Endothelial cell of umbilical vein (primary cell): Measurements from ENCODE around the gene APOF. TPM values are rescaled to one million over a fixed set of nuclear protein-coding genes. Genes with fewer than 3 reads are reported as not detected.

ENCODE experiments used
- BruUV-seq: library from RNA; stranded (reverse); fragments of 400-500 nt; replicated peaks from 2 replicates; lab custom pipeline; 2021; lab: Mats Ljungman, UMichigan
- CTCF ChIA-PET: fragments of 300-600, 350-600 bp; sonication (Branson Sonifier 250); formaldehyde crosslinking; loops from one replicate; lab custom pipeline; 2021; ENCODE audit warnings: antibody characterized with exemption, inconsistent platforms; lab: Charles Lee
- POLR2A ChIA-PET: fragments of 300-600, 350-600 bp; sonication (Branson Sonifier 250); formaldehyde crosslinking; loops from one replicate; lab custom pipeline; 2021; ENCODE audit warnings: antibody characterized with exemption, inconsistent platforms; lab: Charles Lee
- DNase-seq: peaks from one replicate; pipeline ENCODE4 v3.0.0-alpha.2; 2011; ENCODE audit warnings: low read depth, low spot score
- FAIRE-seq: peaks from 2 replicates; lab custom pipeline; 2011; peaks lifted over from hg19 to GRCh38; lab: Jason Lieb, UNC
- H2AFZ ChIP-seq: 2 replicates; pipeline ENCODE4 v1.6.0; 2012; ENCODE audit warnings: low read depth, low read length, control low read depth, inconsistent platforms
- H3K27ac ChIP-seq: 2 replicates; pipeline ENCODE4 v1.5.1; 2011; ENCODE audit warnings: low read depth, mild to moderate bottlenecking, control low read depth, low read length, moderate library complexity; ENCODE audit not compliant: insufficient read depth
- H3K27me3 ChIP-seq, 2 experiments: 2 replicates each; pipeline versions ENCODE4 v1.6.0 to v1.6.1; 2011; ENCODE audit warnings: low read length in 2 of 2, mixed read lengths in 1 of 2; ENCODE audit not compliant: control insufficient read depth in 2 of 2, insufficient read depth in 2 of 2
- H3K36me3 ChIP-seq, 2 experiments: 2 replicates in 1 of 2; 3 replicates in 1 of 2; pipeline ENCODE4 v1.5.1; 2011; ENCODE audit warnings: low read length in 2 of 2, mild to moderate bottlenecking in 1 of 2, moderate library complexity in 1 of 2; ENCODE audit not compliant: control insufficient read depth in 2 of 2, insufficient read depth in 2 of 2; ENCODE audit errors: extremely low read depth in 1 of 2
- H3K4me1 ChIP-seq: 3 replicates; pipeline ENCODE4 v1.5.1; 2011; ENCODE audit warnings: mild to moderate bottlenecking, low read length; ENCODE audit not compliant: control insufficient read depth, insufficient read depth; ENCODE audit errors: extremely low read depth
- H3K4me2 ChIP-seq: 2 replicates; pipeline ENCODE4 v1.6.1; 2011; ENCODE audit warnings: low read length, control low read depth, mixed read lengths; ENCODE audit not compliant: insufficient read depth
- H3K4me3 ChIP-seq, 3 experiments: fragments of 200-600 bp in 1 of 3; sonication (generic), shearing (Covaris generic) in 1 of 3; replicated peaks in 1 of 3; 2 replicates each; pipeline ENCODE4 v1.5.1; 2011 to 2016; ENCODE audit warnings: control low read depth in 3 of 3, low read length in 3 of 3, mild to moderate bottlenecking in 2 of 3, inconsistent platforms in 1 of 3, low read depth in 1 of 3, moderate library complexity in 1 of 3; ENCODE audit not compliant: insufficient read depth in 1 of 3
- H3K79me2 ChIP-seq: 2 replicates; pipeline ENCODE4 v1.6.0; 2012; ENCODE audit warnings: low read length, inconsistent platforms; ENCODE audit not compliant: control insufficient read depth, insufficient read depth
- H3K9ac ChIP-seq: replicated peaks from 2 replicates; pipeline ENCODE3; 2011; ENCODE audit warnings: low read length, control low read depth; ENCODE audit not compliant: insufficient read depth; ENCODE audit errors: extremely low read depth
- H3K9me1 ChIP-seq: replicated peaks from 3 replicates; pipeline ENCODE4 v1.6.0; 2011; ENCODE audit warnings: mild to moderate bottlenecking, low read length; ENCODE audit not compliant: control insufficient read depth, insufficient read depth; ENCODE audit errors: extremely low read depth
- H3K9me3 ChIP-seq: replicated peaks from 2 replicates; pipeline ENCODE4 v1.5.1; 2012; ENCODE audit warnings: low read length, inconsistent platforms; ENCODE audit not compliant: control insufficient read depth, insufficient read depth
- H4K20me1 ChIP-seq: replicated peaks from 2 replicates; pipeline ENCODE3; 2011; ENCODE audit warnings: mild to moderate bottlenecking, low read length; ENCODE audit not compliant: control insufficient read depth, insufficient read depth; ENCODE audit errors: extremely low read depth
- EZH2 ChIP-seq: IDR thresholded peaks from 2 replicates; pipeline ENCODE4 v1.6.1; 2012; ENCODE audit warnings: borderline replicate concordance, low read depth, mild to moderate bottlenecking, moderate library complexity, low read length, inconsistent platforms; ENCODE audit not compliant: severe bottlenecking
- GATA2 ChIP-seq: IDR thresholded peaks from 2 replicates; pipeline ENCODE4 v1.7.0; 2011; ENCODE audit warnings: low read depth, mild to moderate bottlenecking, moderate library complexity, mixed read lengths, low read length; ENCODE audit not compliant: insufficient read length, insufficient read depth
- JUN ChIP-seq: IDR thresholded peaks from 2 replicates; pipeline ENCODE4 v1.6.1; 2011; ENCODE audit warnings: borderline replicate concordance, low read depth; ENCODE audit not compliant: insufficient read length, insufficient read depth
- MYC ChIP-seq: IDR thresholded peaks from one replicate; pipeline ENCODE4 v1.6.1; 2011; ENCODE audit warnings: mild to moderate bottlenecking, low read depth, low read length
- POLR2A ChIP-seq: IDR thresholded peaks from 2 replicates; pipeline ENCODE4 v1.6.1; 2012; ENCODE audit warnings: low read depth, mild to moderate bottlenecking, control low read depth, low read length
- POLR2AphosphoS5 ChIP-seq: IDR thresholded peaks from 2 replicates; pipeline ENCODE4 v1.6.1; 2012; ENCODE audit warnings: low read depth, mild to moderate bottlenecking, control low read depth, low read length, moderate library complexity; ENCODE audit not compliant: insufficient read depth
- dilution Hi-C: fragments of 300-500 bp; cut with MboI; formaldehyde crosslinking; loops from one replicate; pipeline ENCODE4 v1.15.0; 2019; ENCODE audit warnings: low sequenced_read_pairs; ENCODE audit not compliant: extremely low pct_ligation_motif_present
- intact Hi-C: fragments of 100-400 bp; cut with micrococcal nuclease; formaldehyde crosslinking; loops from one replicate; pipeline ENCODE4 v1.10.0; 2022
- polyA plus RNA-seq, 4 experiments: library from polyadenylated mRNA; depleted of rRNA in 3 of 4; stranded (reverse) in 3 of 4; unstranded in 1 of 4; fragments of >200 nt; gene quantifications; 2 replicates each; pipeline versions ENCODE4 v1.2.1 to v1.2.3, GENCODE V29; 2011 to 2012; ENCODE audit warnings: missing spikeins in 1 of 4
- small RNA-seq: library from RNA; depleted of rRNA; stranded (forward); fragments of <200 nt; gene quantifications from one replicate; pipeline ENCODE3, GENCODE V24; 2012; ENCODE audit warnings: low replicate concordance, low read depth; ENCODE audit not compliant: insufficient read depth, insufficient read length
- total RNA-seq: library from RNA; stranded (reverse); gene quantifications from 2 replicates; pipeline ENCODE4 v1.2.3, GENCODE V29; 2021
- TF ChIP-seq, protein P1 (sequence below): IDR thresholded peaks from 2 replicates; pipeline ENCODE4 v1.6.1; 2011; ENCODE audit not compliant: insufficient read depth, insufficient read length

Gene APOF
- total and polyA plus RNA-seq, 2 donors (not counting 3 experiments of a cell fraction or from before 2014, with no cell fraction given), result not detected

- Histone ChIP-seq H4K20me1 (no peaks in the 10 kb centered on the region), H3K4me1 (peaks cover 9% of the 10 kb centered on the region), H3K4me2 (no peak overlapping the region), H3K36me3 (peaks cover 8 to 10% of the 10 kb centered on the region in 2 experiments), H3K79me2 (peaks cover 13% of the 10 kb centered on the region), H3K9me3 (no peaks in the 10 kb centered on the region), H3K9ac (no peak overlapping the region), H3K9me1 (no peaks in the 10 kb centered on the region), H3K4me3 (no peak overlapping the region), H3K27me3 (no peaks in the 10 kb centered on the region), H3K27ac (no peak overlapping the region), H2AFZ (no peak overlapping the region)
- ChIA-PET POLR2A (no interaction called here), CTCF (interaction anchor here (1.5 kb wide), 1 partner anchor 122 kb away, joined by 4 read pairs; the partner anchor contains the start of gene SMARCC2)
- no TSS peak for BruUV-seq
- intact Hi-C loops, result no loop called here
- no peak for DNase-seq
- TF ChIP-seq POLR2AphosphoS5, result no peak
- no peak for TF ChIP-seq JUN
- no peak for TF ChIP-seq EZH2
- TF ChIP-seq POLR2A, result no peak
- TF ChIP-seq, protein P1, sequence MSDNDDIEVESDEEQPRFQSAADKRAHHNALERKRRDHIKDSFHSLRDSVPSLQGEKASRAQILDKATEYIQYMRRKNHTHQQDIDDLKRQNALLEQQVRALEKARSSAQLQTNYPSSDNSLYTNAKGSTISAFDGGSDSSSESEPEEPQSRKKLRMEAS, result no peak
- no peak for TF ChIP-seq GATA2
- TF ChIP-seq MYC, result no peak
- FAIRE-seq, result no peak
- dilution Hi-C loops, result no loop called here
Measured at GRCh38 chr12:56311003-56311402, 51.7 kb downstream of the APOF start.

Small RNAs within 50 kb of the gene (small RNA-seq; reads per million reads assigned to genes)
- gene RNU7-40P, result not detected

Other genes starting within 250 kb of the APOF start
- gene RPL41, start 246.2 kb downstream of the APOF start, total RNA-seq, result 3,212 and 3,428 TPM in 2 replicates
- gene RPL41, start 246.2 kb downstream of the APOF start, polyA plus RNA-seq, result 9,033 and 9,990 TPM in 2 replicates
- 8.7 and 10.1 TPM in 2 replicates for gene ZC3H10, start 244.6 kb downstream of the APOF start, total RNA-seq
- 2.6 and 3.0 TPM in 2 replicates for gene ZC3H10, start 244.6 kb downstream of the APOF start, polyA plus RNA-seq
- 133 and 161 TPM in 2 replicates for gene ESYT1, start 234.6 kb downstream of the APOF start, total RNA-seq
- 233 and 234 TPM in 2 replicates for gene ESYT1, start 234.6 kb downstream of the APOF start, polyA plus RNA-seq
- gene MYL6B, start 210.3 kb downstream of the APOF start, total RNA-seq, result 135 and 137 TPM in 2 replicates
- gene MYL6B, start 210.3 kb downstream of the APOF start, polyA plus RNA-seq, result 130 and 185 TPM in 2 replicates
- 2,364 and 2,543 TPM in 2 replicates for gene MYL6, start 204.5 kb downstream of the APOF start, total RNA-seq
- 6,581 and 8,470 TPM in 2 replicates for gene MYL6, start 204.5 kb downstream of the APOF start, polyA plus RNA-seq
- 117 and 121 TPM in 2 replicates for gene SMARCC2, start 173.4 kb downstream of the APOF start, total RNA-seq
- 51.1 and 51.9 TPM in 2 replicates for gene SMARCC2, start 173.4 kb downstream of the APOF start, polyA plus RNA-seq
- 80.1 and 88.3 TPM in 2 replicates for gene RNF41, start 140.9 kb downstream of the APOF start, total RNA-seq
- gene RNF41, start 140.9 kb downstream of the APOF start, polyA plus RNA-seq, result 203 and 241 TPM in 2 replicates
- 41.0 and 42.4 TPM in 2 replicates for gene NABP2, start 138.5 kb downstream of the APOF start, total RNA-seq
- gene NABP2, start 138.5 kb downstream of the APOF start, polyA plus RNA-seq, result 55.3 and 59.7 TPM in 2 replicates
- not detected in 2 replicates for gene SLC39A5, start 132.8 kb downstream of the APOF start, total RNA-seq
- gene SLC39A5, start 132.8 kb downstream of the APOF start, polyA plus RNA-seq, result 0.10 and 0.11 TPM in 2 replicates
- gene ANKRD52, start 104.5 kb downstream of the APOF start, total RNA-seq, result 62.0 and 66.3 TPM in 2 replicates
- 28.6 and 30.8 TPM in 2 replicates for gene ANKRD52, start 104.5 kb downstream of the APOF start, polyA plus RNA-seq
- 14.7 and 15.3 TPM in 2 replicates for gene COQ10A, start 95.9 kb downstream of the APOF start, total RNA-seq
- gene COQ10A, start 95.9 kb downstream of the APOF start, polyA plus RNA-seq, result 30.2 and 32.4 TPM in 2 replicates
- gene CS, start 62.5 kb downstream of the APOF start, total RNA-seq, result 296 and 312 TPM in 2 replicates
- 115 and 129 TPM in 2 replicates for gene CS, start 62.5 kb downstream of the APOF start, polyA plus RNA-seq
- gene CNPY2, start 46.9 kb downstream of the APOF start, total RNA-seq, result 166 and 183 TPM in 2 replicates
- 205 and 256 TPM in 2 replicates for gene CNPY2, start 46.9 kb downstream of the APOF start, polyA plus RNA-seq
- gene PAN2, start 28.9 kb downstream of the APOF start, total RNA-seq, result 21.5 and 24.4 TPM in 2 replicates
- 21.0 and 21.9 TPM in 2 replicates for gene PAN2, start 28.9 kb downstream of the APOF start, polyA plus RNA-seq
- not detected in 2 replicates for gene IL23A, start 24.0 kb downstream of the APOF start, total RNA-seq
- 0.12 TPM in 1 of 2 replicates, not detected in the other for gene IL23A, start 24.0 kb downstream of the APOF start, polyA plus RNA-seq
- gene STAT2, start 2.8 kb downstream of the APOF start, total RNA-seq, result 66.5 and 74.8 TPM in 2 replicates
- 58.5 and 62.8 TPM in 2 replicates for gene STAT2, start 2.8 kb downstream of the APOF start, polyA plus RNA-seq
- 28.2 and 28.4 TPM in 2 replicates for gene TIMELESS, start 86.6 kb upstream of the APOF start, total RNA-seq
- gene TIMELESS, start 86.6 kb upstream of the APOF start, polyA plus RNA-seq, result 3.6 and 6.1 TPM in 2 replicates
- not detected in 2 replicates for gene MIP, start 91.8 kb upstream of the APOF start, total RNA-seq
- 0.18 TPM in 1 of 2 replicates, not detected in the other for gene MIP, start 91.8 kb upstream of the APOF start, polyA plus RNA-seq
- 3.4 and 3.5 TPM in 2 replicates for gene SPRYD4, start 105.7 kb upstream of the APOF start, total RNA-seq
- gene SPRYD4, start 105.7 kb upstream of the APOF start, polyA plus RNA-seq, result 3.8 and 4.0 TPM in 2 replicates
- 0.33 TPM in 1 of 2 replicates, not detected in the other for gene GLS2, start 125.3 kb upstream of the APOF start, total RNA-seq
- 0.04 and 0.18 TPM in 2 replicates for gene GLS2, start 125.3 kb upstream of the APOF start, polyA plus RNA-seq
- gene RBMS2, start 159.0 kb upstream of the APOF start, total RNA-seq, result 95.4 and 103 TPM in 2 replicates
- 66.8 and 90.5 TPM in 2 replicates for gene RBMS2, start 159.0 kb upstream of the APOF start, polyA plus RNA-seq